Body of pancreas (tissue), 4 donors: Measurements from ENCODE around the gene ERBB4. TPM values are rescaled to one million over a fixed set of nuclear protein-coding genes. Genes with fewer than 3 reads are reported as not detected.

ENCODE experiments used
- ATAC-seq: fragments of 150-250 bp; one replicate; pipeline ENCODE4 v1.9.1; 2016
- DNase-seq, 4 donors: peaks; one replicate each; pipeline ENCODE4 v3.0.0-alpha.2; 2019
- H3K27ac ChIP-seq, 4 donors: fragments of 200-600 bp; sonication (generic); 1 replicate in 3 of 4; 2 replicates in 1 of 4; pipeline versions ENCODE4 v1.5.1 to v1.6.1; 2016 to 2019; ENCODE audit warnings: mild to moderate bottlenecking in 1 of 4, mixed read lengths in 1 of 4, moderate library complexity in 1 of 4
- H3K27me3 ChIP-seq, 2 donors: fragments of 200-600 bp; sonication (generic); one replicate each; pipeline ENCODE4 v1.6.0; 2016; ENCODE audit warnings: mild to moderate bottlenecking in 1 of 2
- H3K36me3 ChIP-seq, 2 donors: fragments of 200-600 bp; sonication (generic); replicated peaks in 1 of 2; 2 replicates each; pipeline ENCODE4 v1.5.1; 2016; ENCODE audit warnings: low read depth in 2 of 2; ENCODE audit not compliant: insufficient read depth in 1 of 2
- H3K4me1 ChIP-seq: fragments of 200-600 bp; sonication (generic); one replicate; pipeline ENCODE4 v1.6.0; 2016
- H3K4me3 ChIP-seq, 2 donors: fragments of 200-600 bp; sonication (generic); 1 replicate in 1 of 2; 2 replicates in 1 of 2; pipeline ENCODE4 v1.5.1; 2016 to 2019
- H3K9me3 ChIP-seq, 3 donors: fragments of 200-600 bp; sonication (generic); 1 replicate in 2 of 3; 2 replicates in 1 of 3; pipeline ENCODE4 v1.5.1; 2016
- CTCF ChIP-seq, 7 experiments: fragments of 450-650 bp in 4 of 7; fragments of 200-600 bp in 3 of 7; sonication (generic) in 3 of 7; IDR thresholded peaks; one replicate each; pipeline ENCODE4 v1.5.1; 2016 to 2019; ENCODE audit warnings: antibody characterized with exemption in 7 of 7
- POLR2A ChIP-seq, 3 donors: fragments of 450-650 bp; IDR thresholded peaks; one replicate each; pipeline ENCODE4 v1.6.1; 2016; ENCODE audit warnings: antibody characterized with exemption in 3 of 3, mild to moderate bottlenecking in 2 of 3
- WGBS, 2 donors: methylation state at CpG; one replicate each; pipeline ENCODE4 v1.1.5; 2017; 5-methylcytosine and 5-hydroxymethylcytosine counted together
- intact Hi-C: fragments of 100-400 bp; cut with DNase I; formaldehyde crosslinking; loops from one replicate; pipeline ENCODE4 v1.15.1; 2023
- total RNA-seq, 2 donors: library from RNA; depleted of rRNA; stranded (reverse); fragments of >200 nt; gene quantifications; one replicate each; pipeline ENCODE4 v1.1.0, GENCODE V29; 2016

Gene ERBB4
- total RNA-seq, 2 donors from 2014 or later: 1.6 to 4.4 TPM

GRCh38 chr2:212052412-212053159 is 486.0 kb downstream of the ERBB4 start:
- ATAC-seq: no peak
- no peak for DNase-seq
- Histone ChIP-seq H3K27ac (no peak overlapping the region), H3K4me1 (no peaks in the 10 kb centered on the region), H3K27me3 (no peaks in the 10 kb centered on the region), H3K36me3 (no peaks in the 10 kb centered on the region), H3K9me3 (peaks cover 0 to 13% (median 0%) of the 10 kb centered on the region in 3 donors), H3K4me3 (no peak overlapping the region)
- intact Hi-C loops: no loop called here
- TF ChIP-seq POLR2A (IDR thresholded peaks at IDR 0.05): no peak
- no peak for TF ChIP-seq CTCF (IDR thresholded peaks at IDR 0.05)
- 68 to 70% methylated on average over 4 of the region's 4 CpGs for WGBS, 2 donors

GRCh38 chr2:212050871-212051270 is 487.7 kb downstream of the ERBB4 start:
- H3K27me3 ChIP-seq: no peaks in the 10 kb centered on the region
- no peaks in the 10 kb centered on the region for H3K36me3 ChIP-seq
- no peak overlapping the region for H3K27ac ChIP-seq
- TF ChIP-seq POLR2A (IDR thresholded peaks at IDR 0.05): no peak
- TF ChIP-seq CTCF (IDR thresholded peaks at IDR 0.05): no peak
- H3K4me1 ChIP-seq: no peaks in the 10 kb centered on the region
- ATAC-seq: no peak
- intact Hi-C loops: no loop called here
- H3K9me3 ChIP-seq: peaks cover 0 to 13% (median 0%) of the 10 kb centered on the region in 3 donors
- no peak overlapping the region for H3K4me3 ChIP-seq
- 67 to 84% methylated on average over 2 of the region's 2 CpGs for whole genome bisulfite sequencing, 2 donors
- DNase-seq: no peak

- TF ChIP-seq CTCF (IDR thresholded peaks at IDR 0.05) (no peak), POLR2A (IDR thresholded peaks at IDR 0.05) (no peak)
- no peaks in the 10 kb centered on the region for H3K36me3 ChIP-seq
- WGBS, 2 donors: 69 to 70% methylated on average over 2 of the region's 2 CpGs
- no peaks in the 10 kb centered on the region for H3K27me3 ChIP-seq
- H3K27ac ChIP-seq: no peak overlapping the region
- intact Hi-C loops: no loop called here
- H3K9me3 ChIP-seq: no peaks in the 10 kb centered on the region
- H3K4me1 ChIP-seq: no peaks in the 10 kb centered on the region
- DNase-seq: no peak
- ATAC-seq: no peak
- no peak overlapping the region for H3K4me3 ChIP-seq
These were observed 496.0 kb downstream of the ERBB4 start for GRCh38 chr2:212042562-212042961.

- no peak overlapping the region for H3K27ac ChIP-seq
- H3K9me3 ChIP-seq: no peaks in the 10 kb centered on the region
- TF ChIP-seq CTCF (IDR thresholded peaks at IDR 0.05) (no peak), POLR2A (IDR thresholded peaks at IDR 0.05) (no peak)
- ATAC-seq (no peak), DNase-seq (no peak)
- H3K36me3 ChIP-seq: no peaks in the 10 kb centered on the region
- intact Hi-C loops: no loop called here
- H3K27me3 ChIP-seq: no peaks in the 10 kb centered on the region
- H3K4me1 ChIP-seq: no peaks in the 10 kb centered on the region
- H3K4me3 ChIP-seq: no peak overlapping the region
These were observed 501.5 kb downstream of the ERBB4 start for GRCh38 chr2:212037062-212037461.
